Pancreas (tissue), 10 donors: Measurements from ENCODE around the gene CARD9. TPM values are rescaled to one million over a fixed set of nuclear protein-coding genes. Genes with fewer than 3 reads are reported as not detected.

Experiments used
- ATAC-seq, 4 donors: fragments of 200-7000 bp; cut with Tn5 transposase; one replicate each; pipeline versions ENCODE4 v1.8.0 to v1.9.1; 2020; ENCODE audit warnings: mild to moderate bottlenecking in 4 of 4, moderate library complexity in 4 of 4
- DNase-seq, 6 donors: peaks; one replicate each; pipeline ENCODE4 v3.0.0-alpha.2; 2020
- FAIRE-seq: peaks from 2 replicates; lab custom pipeline; 2012; peaks lifted over from hg19 to GRCh38; lab: Jason Lieb, UNC
- H3K27ac ChIP-seq, 4 donors: fragments of 200-600 bp; sonication (generic); 1 replicate in 3 of 4; 2 replicates in 1 of 4; pipeline versions ENCODE4 v1.5.0 to v1.8.0; 2020
- H3K27me3 ChIP-seq, 4 donors: fragments of 200-600 bp; one replicate each; pipeline ENCODE4 v1.8.0; 2021
- H3K36me3 ChIP-seq, 3 donors: fragments of 200-600 bp; sonication (generic) in 1 of 3; one replicate each; pipeline versions ENCODE4 v1.5.0 to v1.8.0; 2020 to 2021
- H3K4me1 ChIP-seq, 3 donors: fragments of 200-600 bp; one replicate each; pipeline ENCODE4 v1.8.0; 2021
- H3K4me3 ChIP-seq, 4 donors: fragments of 200-600 bp; sonication (generic) in 2 of 4; one replicate each; pipeline versions ENCODE4 v1.5.0 to v1.8.0; 2020 to 2021
- H3K9me3 ChIP-seq, 4 donors: fragments of 200-600 bp; one replicate each; pipeline ENCODE4 v1.8.0; 2021
- WGBS, 2 donors: extraction: QIAGEN DNeasy Blood & Tissue Kit; methylation state at CpG; one replicate each; pipeline ENCODE4 v1.1.7; 2013; 5-methylcytosine and 5-hydroxymethylcytosine counted together
- intact Hi-C, 3 donors: fragments of 100-400 bp; cut with DNase I; formaldehyde crosslinking; loops; one replicate each; pipeline versions ENCODE4 v1.11.1 to v1.14.2; 2022
- polyA plus RNA-seq, 2 donors: library from polyadenylated mRNA; stranded (reverse); fragments of 200-250 nt; gene quantifications; one replicate each; pipeline ENCODE4 v1.2.3, GENCODE V29; 2013
- total RNA-seq, 6 donors: library from RNA; stranded (reverse); fragmentation: NEBNext Ultra II Directional in 4 of 6; extraction: Animal tissue kit (Norgen Biotek cat#: 25700) in 4 of 6; gene quantifications; one replicate each; pipeline versions ENCODE4 v1.2.1 to v1.2.4, GENCODE V29; 2021 to 2023
- TF ChIP-seq, protein P1 (sequence below), 4 donors: fragments of 200-600 bp; sonication (generic) in 3 of 4; IDR thresholded peaks; one replicate each; pipeline versions ENCODE4 v1.5.0 to v1.8.0; 2021; ENCODE audit warnings: antibody characterized with exemption in 4 of 4
- donor health status: healthy with polysubstance abuse.
- donor health status: DM: no; HTN: no; CAD: no; lungs with moderate emphysema.
- donor health status: DM: no; HTN: no; CAD: no.
- donor health status: control.
- donor health status: control.
- donor health status: Bipolar disorder and iron deficiency.
- donor health status: DM: yes; HTN: yes; CAD: no.
- donor health status: DM: no; HTN: no; CAD: no.
- donor health status: DM: no; HTN: no; CAD: no.
- donor health status: DM: yes; HTN: yes; CAD: no.

The CARD9 gene
- total and polyA plus RNA-seq, 8 donors, result 0.23 to 5.1 (median 1.1) TPM

GRCh38 chr9:136363106-136363948, 10.1 kb downstream of the CARD9 start, which contains the start of gene DNLZ:
TSS of gene DNLZ (minus strand) at chr9:136363744. CDS start at chr9:136363714, 30 bp downstream.
- WGBS, 2 donors, result 1% methylated on average over 83 to 97 of the region's 97 CpGs
- Histone ChIP-seq H3K4me1 (peaks cover 0 to 6% (median 5%) of the 10 kb centered on the region in 3 donors), H3K9me3 (no peaks in the 10 kb centered on the region), H3K27me3 (no peaks in the 10 kb centered on the region), H3K4me3 (peak within 1 kb of the TSS; percentile 74 to 96 (median 87)), H3K36me3 (no peaks in the 10 kb centered on the region), H3K27ac (peak within 1 kb of the TSS; percentile 74 to 83 (median 80))
- no peak for FAIRE-seq
- intact Hi-C loops, result no loop called here
- peak; percentile 84 to 95 (median 93) for ATAC-seq
- TF ChIP-seq, protein P1, sequence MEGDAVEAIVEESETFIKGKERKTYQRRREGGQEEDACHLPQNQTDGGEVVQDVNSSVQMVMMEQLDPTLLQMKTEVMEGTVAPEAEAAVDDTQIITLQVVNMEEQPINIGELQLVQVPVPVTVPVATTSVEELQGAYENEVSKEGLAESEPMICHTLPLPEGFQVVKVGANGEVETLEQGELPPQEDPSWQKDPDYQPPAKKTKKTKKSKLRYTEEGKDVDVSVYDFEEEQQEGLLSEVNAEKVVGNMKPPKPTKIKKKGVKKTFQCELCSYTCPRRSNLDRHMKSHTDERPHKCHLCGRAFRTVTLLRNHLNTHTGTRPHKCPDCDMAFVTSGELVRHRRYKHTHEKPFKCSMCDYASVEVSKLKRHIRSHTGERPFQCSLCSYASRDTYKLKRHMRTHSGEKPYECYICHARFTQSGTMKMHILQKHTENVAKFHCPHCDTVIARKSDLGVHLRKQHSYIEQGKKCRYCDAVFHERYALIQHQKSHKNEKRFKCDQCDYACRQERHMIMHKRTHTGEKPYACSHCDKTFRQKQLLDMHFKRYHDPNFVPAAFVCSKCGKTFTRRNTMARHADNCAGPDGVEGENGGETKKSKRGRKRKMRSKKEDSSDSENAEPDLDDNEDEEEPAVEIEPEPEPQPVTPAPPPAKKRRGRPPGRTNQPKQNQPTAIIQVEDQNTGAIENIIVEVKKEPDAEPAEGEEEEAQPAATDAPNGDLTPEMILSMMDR (IDR thresholded peaks at IDR 0.05), result peak; percentile 96 to 100 (median 98)
- peak; percentile 97 to 99 (median 98) for DNase-seq

GRCh38 chr9:136362450-136362784, 11.1 kb downstream of the CARD9 start:
- intact Hi-C loops, result no loop called here
- TF ChIP-seq, protein P1 (IDR thresholded peaks at IDR 0.05), result no peak
- DNase-seq, result peak in 1 of 6 donors; percentile 53

GRCh38 chr9:136361754-136362449, 11.6 kb downstream of the CARD9 start:
- ATAC-seq (no peak), DNase-seq (no peak), FAIRE-seq (no peak)
- Histone ChIP-seq H3K36me3 (no peaks in the 10 kb centered on the region), H3K9me3 (no peaks in the 10 kb centered on the region), H3K4me1 (peaks cover 0 to 6% (median 5%) of the 10 kb centered on the region in 3 donors), H3K27me3 (no peaks in the 10 kb centered on the region), H3K4me3 (no peak overlapping the region), H3K27ac (no peak overlapping the region)
- TF ChIP-seq, protein P1 (IDR thresholded peaks at IDR 0.05), result no peak
- 81 to 83% methylated on average over 26 of the region's 26 CpGs for WGBS, 2 donors
- intact Hi-C loops, result no loop called here

More at GRCh38 chr9:136362450-136362784, 11.1 kb downstream of the CARD9 start:
- WGBS, 2 donors, result 73 to 74% methylated on average over 6 of the region's 6 CpGs
- ATAC-seq, result no peak
- Histone ChIP-seq H3K4me1 (peaks cover 0 to 6% (median 5%) of the 10 kb centered on the region in 3 donors), H3K27ac (peak overlapping the region in 3 of 4 donors; percentile 28 to 74 (median 44)), H3K27me3 (no peaks in the 10 kb centered on the region), H3K9me3 (no peaks in the 10 kb centered on the region), H3K4me3 (no peak overlapping the region), H3K36me3 (no peaks in the 10 kb centered on the region)
- FAIRE-seq, result no peak

DNA sequence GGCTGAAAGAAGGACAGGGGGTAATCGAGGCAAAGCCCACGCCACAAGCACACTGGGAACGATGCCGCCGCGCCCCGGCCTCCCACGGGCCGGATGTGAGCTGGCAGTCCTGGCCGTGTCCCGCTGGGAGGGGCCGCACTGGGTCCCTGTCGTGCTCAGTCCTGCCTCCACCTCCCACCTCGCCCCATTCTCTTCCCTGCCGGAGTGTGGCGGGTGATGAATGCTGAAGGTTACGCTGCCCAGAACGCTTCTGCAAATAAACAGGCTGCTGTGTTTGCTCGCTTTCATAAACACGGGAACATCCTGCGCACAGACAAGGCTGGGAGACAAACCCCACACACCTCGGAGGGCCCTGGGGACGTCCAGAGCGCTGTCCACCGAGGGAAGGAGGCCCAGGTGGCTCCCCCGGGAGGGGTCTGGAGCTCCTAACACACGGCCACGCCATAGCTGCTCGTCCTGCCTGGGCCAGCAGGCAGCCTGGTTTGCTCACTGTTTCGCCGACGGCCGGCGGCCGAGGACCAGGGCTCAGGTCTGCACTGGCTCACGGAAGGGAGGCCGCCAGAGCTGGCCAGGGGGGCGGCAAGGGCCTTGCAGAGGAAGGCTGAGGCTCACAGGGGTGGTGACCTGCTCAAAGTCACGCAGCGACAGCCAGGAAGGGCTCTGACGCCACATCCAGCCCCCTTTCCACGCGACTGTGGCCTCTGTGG, 12.3 kb downstream of the CARD9 start:
- 85 to 89% methylated on average over 34 to 43 of the region's 43 CpGs for WGBS, 2 donors
- Histone ChIP-seq H3K36me3 (no peaks in the 10 kb centered on the region), H3K4me3 (no peak overlapping the region), H3K4me1 (peaks cover 0 to 6% (median 5%) of the 10 kb centered on the region in 3 donors), H3K27me3 (no peaks in the 10 kb centered on the region), H3K27ac (no peak overlapping the region), H3K9me3 (no peaks in the 10 kb centered on the region)
- DNase-seq (no peak), FAIRE-seq (no peak), ATAC-seq (no peak)
- TF ChIP-seq, protein P1 (IDR thresholded peaks at IDR 0.05), result no peak
- intact Hi-C loops, result no loop called here
